Measurements from ENCODE around the gene LGR5.
"Not testable (repeated sequence)": the region's sequence is repeated elsewhere in the genome, so short reads cannot be mapped to it uniquely, and the experiment has no call there.

The LGR5 gene

DNA sequence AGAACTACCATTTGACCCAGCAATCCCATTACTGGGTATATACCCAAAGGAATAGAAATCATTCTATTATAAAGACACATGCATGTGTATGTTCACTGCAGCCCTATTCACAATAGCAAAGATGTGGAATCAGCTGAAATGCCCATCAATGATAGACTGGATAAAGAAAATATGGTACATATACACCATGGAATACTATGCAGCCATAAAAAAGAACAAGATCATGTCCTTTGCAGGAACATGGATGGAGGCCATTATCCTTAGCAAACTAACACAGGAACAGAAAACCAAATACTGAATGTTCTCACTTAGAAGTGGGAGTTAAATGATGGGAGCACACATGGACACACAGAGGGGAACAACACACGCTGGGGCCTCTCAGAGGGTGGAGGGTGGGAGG lies 116.2 kb downstream of the LGR5 start:
- not testable (repeated sequence) for DNase-seq

DNA sequence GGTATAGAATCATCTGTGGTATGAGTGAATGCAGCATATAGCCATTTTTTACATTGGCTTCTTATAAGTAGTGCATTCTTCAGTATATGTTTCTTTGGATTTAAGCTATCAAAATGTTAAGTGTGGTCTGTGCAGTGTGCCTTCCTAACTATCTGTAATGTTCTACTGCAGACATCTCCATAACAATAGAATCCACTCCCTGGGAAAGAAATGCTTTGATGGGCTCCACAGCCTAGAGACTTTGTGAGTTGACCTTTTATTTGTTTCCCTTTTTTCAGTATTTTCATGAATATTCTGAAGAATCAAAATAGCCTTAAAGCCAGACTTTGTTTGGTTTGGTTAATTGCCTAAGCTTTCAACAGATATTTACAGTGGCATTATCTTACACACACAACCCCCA lies 116.8 kb downstream of the LGR5 start:
- no peak for DNase-seq

- DNase-seq = no peak
Observed at GRCh38 chr12:71556875-71557274, 117.3 kb downstream of the LGR5 start.

GRCh38 chr12:71558445-71558844 lies 118.8 kb downstream of the LGR5 start:
- no peak for DNase-seq

DNA sequence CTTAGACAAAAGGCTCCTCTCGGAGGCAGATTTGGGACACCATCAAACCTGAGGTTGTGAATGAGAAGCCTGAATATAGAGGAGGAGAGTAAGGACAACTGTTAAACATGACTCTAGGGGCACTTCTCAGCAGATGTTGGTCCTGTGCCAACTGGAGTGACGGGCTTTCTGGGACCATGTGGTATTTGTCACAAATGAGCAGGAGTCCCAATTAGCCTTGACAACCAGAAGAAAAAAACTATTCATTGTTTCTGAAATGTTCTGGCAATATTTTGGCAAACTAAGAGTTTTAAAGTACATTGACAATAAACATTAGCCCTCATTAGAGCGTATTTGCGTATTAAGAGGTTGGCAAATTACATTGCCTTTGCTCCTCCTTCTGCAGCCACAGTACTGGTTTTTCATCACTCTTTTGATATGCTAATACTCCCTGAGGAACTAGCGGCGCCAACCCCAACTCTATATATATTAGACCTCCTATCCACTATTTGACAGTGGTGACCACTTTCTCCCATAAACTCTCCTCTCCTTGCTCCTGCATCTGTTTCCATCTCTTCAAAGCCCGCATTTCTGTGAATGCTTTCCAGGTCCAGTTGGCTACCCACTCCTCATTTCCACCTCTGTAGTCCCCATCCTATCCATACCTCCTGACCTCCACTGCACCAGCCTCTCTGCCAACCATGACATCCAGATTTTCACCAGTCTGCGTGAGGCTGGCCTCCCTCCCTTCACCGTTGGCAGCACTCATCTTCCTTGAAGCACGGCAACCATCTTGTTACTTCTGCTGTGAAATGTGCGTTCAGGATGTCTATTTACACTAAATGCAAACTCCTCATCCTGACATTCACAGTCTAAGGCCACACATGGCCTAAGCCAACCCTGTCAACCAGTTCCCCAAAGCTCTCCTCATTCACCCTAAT lies 123.3 kb downstream of the LGR5 start:
- no peak for DNase-seq

GRCh38 chr12:71565535-71565934 lies 125.9 kb downstream of the LGR5 start:
- DNase-seq = no peak

DNA sequence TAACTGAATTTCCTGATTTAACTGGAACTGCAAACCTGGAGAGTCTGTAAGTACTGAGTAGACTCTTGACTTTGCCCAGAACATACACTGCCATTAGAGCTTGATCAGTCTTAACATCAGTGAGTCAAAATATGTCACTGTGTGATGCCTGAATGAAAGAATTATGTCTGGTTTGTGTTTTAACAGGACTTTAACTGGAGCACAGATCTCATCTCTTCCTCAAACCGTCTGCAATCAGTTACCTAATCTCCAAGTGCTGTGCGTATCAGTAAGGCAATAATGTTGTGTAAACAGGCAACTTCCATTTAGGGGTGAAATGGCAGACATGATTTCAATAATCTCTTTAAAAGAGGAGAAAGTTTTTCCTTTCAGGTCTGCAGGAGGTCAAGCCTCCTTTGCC lies 127.1 kb downstream of the LGR5 start:
- DNase-seq = no peak

DNA sequence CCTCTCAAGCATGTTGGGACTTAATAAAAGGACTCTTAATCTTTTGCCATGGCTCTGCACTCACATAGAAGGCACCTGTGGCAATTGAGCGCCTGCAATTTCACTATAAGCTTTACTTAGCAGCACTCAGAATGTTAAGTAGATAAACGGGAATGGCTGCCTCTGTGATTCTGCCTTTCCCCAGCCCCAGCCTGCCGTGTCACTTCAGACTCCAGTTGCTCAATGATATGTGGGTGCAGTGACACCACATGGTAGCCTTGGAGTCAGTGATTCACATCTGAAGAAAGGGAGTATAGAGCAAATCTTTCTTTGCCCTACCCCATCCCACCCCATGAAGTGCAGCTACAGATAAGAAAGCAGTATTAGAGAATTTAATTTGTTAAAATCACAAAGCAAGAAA lies 127.9 kb downstream of the LGR5 start:
- no peak for DNase-seq

GRCh38 chr12:71569885-71570284 lies 130.3 kb downstream of the LGR5 start:
- not testable (repeated sequence) for DNase-seq

GRCh38 chr12:71576496-71576895 lies 136.9 kb downstream of the LGR5 start:
- no peak for DNase-seq

DNA sequence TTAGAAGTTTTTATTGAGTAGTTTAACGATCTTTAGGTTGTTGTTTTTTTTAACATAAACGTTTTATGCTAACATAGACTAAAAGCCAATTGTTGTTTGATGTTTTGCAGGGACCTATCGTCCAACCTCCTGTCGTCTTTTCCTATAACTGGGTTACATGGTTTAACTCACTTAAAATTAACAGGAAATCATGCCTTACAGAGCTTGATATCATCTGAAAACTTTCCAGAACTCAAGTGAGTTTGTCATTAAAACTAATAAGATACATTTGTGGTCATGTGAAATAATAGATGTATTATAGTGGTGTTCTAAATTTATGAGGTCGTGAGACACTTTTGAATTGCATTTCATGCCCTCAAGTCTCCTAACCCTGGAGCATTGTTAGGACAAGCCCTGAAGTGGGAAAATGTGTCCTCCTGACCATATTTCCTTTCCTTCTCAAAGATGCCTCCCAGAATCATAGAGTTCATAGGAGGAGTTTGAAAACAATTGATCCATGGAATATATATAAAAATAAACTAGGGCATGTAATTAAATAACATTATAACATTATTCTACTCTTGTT lies 139.2 kb downstream of the LGR5 start:
- DNase-seq = no peak

DNA sequence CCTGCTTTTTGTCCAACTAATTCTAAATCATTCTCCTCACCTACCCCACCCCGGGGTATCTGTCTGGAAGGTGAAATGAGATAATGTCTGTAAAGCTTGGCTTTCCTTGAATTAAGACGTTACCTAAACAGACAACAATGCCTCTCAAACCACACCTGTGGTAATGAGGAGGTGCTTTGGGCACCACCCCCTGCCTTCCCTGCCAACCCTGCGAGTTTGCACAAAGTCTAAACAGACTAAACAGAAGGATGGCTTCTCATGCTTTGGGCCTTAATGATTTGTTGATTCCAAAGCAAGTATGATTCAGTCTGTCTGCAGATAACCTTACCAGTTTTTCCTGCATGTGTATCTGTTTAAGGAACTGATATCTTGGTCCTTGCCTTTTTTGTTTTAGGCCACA lies 141.6 kb downstream of the LGR5 start:
- no peak for DNase-seq

DNA sequence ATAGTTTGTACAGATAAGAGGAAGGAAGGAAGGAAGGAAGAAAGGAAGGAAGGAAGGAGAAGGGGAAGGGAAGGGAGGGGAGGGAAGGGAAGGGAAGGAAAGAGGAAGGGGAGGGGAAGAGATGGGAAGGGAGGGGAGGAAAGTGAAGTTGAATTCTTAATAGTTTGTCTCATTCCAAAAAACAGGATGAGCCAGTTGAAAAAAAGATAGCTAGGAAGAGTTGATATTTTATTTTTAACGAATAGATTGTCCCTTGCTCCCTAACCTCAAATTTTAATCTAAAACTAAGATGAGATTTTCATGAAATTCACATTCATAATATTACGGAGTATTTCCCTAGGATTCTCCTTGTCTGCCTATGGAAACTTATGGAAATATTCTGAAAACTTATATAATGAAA lies 143.3 kb downstream of the LGR5 start:
- DNase-seq = no peak

DNA sequence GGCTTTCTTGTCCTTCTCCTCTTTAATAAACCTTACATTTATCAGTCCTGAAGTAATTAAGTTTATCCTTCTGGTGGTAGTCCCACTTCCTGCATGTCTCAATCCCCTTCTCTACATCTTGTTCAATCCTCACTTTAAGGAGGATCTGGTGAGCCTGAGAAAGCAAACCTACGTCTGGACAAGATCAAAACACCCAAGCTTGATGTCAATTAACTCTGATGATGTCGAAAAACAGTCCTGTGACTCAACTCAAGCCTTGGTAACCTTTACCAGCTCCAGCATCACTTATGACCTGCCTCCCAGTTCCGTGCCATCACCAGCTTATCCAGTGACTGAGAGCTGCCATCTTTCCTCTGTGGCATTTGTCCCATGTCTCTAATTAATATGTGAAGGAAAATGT lies 144.8 kb downstream of the LGR5 start:
- no peak for DNase-seq

DNA sequence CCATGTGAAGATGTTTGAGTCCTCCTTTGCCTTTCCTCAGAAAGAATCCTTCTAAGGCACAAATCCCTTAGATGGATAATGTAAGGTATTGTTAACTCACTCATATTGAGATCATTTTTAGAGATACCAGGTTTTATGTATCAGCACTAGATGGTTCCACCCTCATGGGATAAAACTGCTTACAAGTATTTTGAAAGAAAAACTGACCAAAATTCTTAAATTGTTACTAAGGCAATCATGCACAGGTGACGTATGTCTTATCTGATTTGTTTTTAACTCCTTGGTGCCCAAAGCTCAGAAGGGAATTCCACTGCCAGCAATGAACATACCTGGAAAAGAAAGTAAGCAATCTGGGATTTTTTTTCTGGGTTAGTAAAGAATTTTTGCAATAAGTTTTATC lies 145.6 kb downstream of the LGR5 start:
- no peak for DNase-seq

- DNase-seq = no peak
Observed at GRCh38 chr12:71587012-71587411, 147.4 kb downstream of the LGR5 start.

DNA sequence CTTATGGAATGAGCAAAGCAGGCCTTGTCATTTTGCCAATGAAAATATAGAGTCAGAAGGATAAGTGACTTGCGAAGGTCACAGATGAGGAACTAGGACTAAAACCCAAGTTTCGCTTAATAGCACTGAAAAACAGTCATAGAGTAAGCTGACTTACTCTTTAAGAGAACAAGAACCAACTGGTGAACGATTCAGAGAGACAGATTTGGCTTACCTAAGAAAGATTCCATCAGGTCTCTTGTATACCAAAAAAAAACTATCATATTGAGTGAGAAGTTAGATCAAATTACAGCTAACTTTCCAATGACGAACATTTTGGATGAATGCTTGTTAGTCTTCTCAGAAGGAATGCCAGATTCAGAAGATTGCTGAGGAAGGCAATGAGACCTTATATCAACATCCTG lies 149.9 kb downstream of the LGR5 start:
- no peak for DNase-seq

DNA sequence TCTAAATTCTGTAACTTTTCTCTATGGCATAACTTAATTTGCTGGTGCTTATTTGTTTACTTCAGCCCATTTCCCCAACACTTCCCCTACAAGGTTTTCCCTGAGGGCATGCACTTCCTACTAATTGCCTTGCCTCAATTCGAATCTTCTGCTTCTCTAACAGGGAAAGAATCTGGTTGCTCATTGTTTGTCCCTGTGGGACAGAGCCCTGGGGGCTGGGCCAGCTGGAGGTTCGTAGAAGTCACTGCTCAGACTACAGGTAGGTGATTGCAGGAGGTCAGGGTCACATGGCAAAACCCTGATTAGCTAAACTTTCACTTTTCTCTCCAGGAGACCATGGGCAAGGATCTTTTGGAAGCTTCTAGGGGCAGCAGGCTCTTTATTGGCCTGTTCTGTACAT lies 152.0 kb downstream of the LGR5 start:
- DNase-seq = no peak

GRCh38 chr12:71592841-71593240 lies 153.2 kb downstream of the LGR5 start:
- DNase-seq = no peak

DNA sequence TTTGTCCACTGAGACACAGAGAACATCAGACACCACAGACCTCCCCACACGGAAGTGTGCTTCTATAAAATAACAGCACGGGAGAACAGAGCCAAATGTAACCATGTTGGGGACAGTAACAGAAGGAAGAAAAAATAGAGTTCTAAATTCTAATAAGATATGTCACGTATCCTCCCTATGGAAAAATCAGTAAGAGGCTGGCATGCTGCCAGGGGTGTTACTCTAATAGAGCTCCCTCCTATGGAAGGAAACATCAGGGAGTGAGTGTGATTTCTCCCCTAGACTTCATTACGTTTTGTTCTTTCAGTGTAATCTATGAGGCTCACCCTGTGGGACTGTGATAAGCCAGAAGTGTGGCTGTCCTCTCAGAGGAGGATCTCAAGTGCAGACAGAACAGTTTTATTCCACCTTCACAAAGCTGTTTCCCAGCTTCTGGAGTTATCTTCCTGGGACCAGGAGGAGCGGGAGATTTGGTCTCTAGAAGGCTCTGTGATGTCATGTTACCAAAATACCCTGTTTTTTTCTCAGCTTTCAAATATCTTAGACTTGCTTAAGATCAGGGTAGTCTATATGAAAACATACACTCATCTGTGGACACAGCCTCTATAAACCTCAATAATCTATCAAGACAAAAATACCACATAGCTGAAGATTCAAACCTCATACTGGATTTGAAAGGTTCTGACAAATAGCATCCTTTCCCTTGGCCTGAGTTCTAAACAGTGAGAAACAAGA lies 154.8 kb downstream of the LGR5 start:
- no peak for DNase-seq

GRCh38 chr12:71599210-71599609 lies 159.6 kb downstream of the LGR5 start:
- no peak for DNase-seq

DNA sequence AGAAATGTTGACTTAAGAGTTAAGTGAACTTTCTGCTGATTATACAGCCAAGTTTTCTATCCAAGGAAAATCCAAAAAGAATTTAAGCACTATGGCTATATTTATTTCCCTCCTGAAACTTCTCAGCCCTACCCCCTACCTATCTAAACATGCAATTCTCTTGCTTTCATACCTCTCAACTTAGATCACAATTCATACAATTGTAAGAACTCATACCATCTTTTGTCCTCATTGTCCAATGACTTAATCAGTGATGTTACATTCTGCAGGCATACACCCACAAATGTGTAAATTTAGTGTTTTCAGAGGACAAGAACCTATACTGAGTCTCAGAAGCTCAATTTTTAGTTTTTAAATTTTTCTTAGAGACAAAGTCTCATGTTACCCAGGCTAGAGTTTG lies 161.9 kb downstream of the LGR5 start:
- no peak for DNase-seq

DNA sequence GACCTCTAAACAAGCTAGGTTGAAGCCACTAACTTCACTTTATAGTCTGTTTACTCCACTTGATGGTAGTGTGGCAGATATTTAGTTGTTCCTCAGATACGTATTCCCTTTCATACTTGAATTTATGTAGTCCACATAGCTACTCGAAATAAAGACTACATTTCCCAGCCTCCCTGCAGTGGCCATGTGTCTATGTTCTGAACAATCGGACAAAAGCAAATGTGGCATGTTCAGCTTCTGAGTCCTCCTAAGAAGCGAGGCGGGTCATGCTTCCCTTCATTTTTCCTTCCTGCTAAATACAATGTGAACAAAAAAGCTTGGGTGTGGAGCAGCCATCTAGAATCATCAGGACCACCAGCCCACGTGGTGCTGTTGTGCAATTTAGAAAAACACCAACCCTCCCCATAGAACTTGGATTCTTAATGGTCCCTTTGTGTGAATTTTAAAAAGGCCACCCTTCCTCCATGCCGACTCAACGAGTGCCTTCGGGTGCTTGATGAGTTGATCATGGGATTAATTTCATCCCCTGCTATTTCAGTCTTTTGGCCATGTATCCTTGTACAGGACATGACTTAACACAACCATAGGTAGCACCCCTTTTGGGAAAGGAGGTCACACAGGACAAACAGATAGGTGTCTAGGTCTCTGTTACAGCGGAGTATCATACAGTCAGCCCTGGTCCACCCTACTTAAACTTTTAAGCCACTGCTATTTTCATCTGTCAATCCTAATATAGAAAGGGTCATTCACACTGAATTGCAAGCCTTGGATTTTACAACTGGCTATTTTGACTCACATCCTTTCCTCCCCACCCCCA lies 163.4 kb downstream of the LGR5 start:
- no peak for DNase-seq

All from CD4-positive, alpha-beta T cell treated with Interleukin-1 beta for 1 hour (primary cell).